GM12878 (cell line): ENCODE measurements around the gene PRG2. TPM values are rescaled to one million over a fixed set of nuclear protein-coding genes. Genes with fewer than 3 reads are reported as not detected.

Source experiments
- BACH1 ChIP-seq: fragments of 450-650 bp; IDR thresholded peaks from 2 replicates; pipeline ENCODE4 v1.6.1; 2017; ENCODE audit warnings: mild to moderate bottlenecking, borderline replicate concordance
- GABPA ChIP-seq: IDR thresholded peaks from 2 replicates; pipeline ENCODE4 v1.6.1; 2014; ENCODE audit warnings: antibody characterized with exemption, low read depth, mild to moderate bottlenecking, inconsistent platforms
- HDAC2 ChIP-seq: fragments of 200-600 bp; sonication (generic); IDR thresholded peaks from 2 replicates; pipeline ENCODE4 v1.6.1; 2017
- IKZF1 ChIP-seq: fragments of 450-650 bp; conservative IDR thresholded peaks from 2 replicates; pipeline ENCODE4 v1.6.1; 2017; ENCODE audit warnings: antibody characterized with exemption, mild to moderate bottlenecking
- IKZF2 ChIP-seq, 2 experiments: fragments of 450-650 bp; IDR thresholded peaks; 2 replicates each; pipeline ENCODE4 v1.6.1; 2017; ENCODE audit warnings: mild to moderate bottlenecking in 2 of 2, moderate library complexity in 2 of 2
- JUNB ChIP-seq: IDR thresholded peaks from 2 replicates; pipeline ENCODE4 v1.6.1; 2016; ENCODE audit warnings: antibody characterized with exemption, mild to moderate bottlenecking
- MYB ChIP-seq: fragments of 150-350 bp; IDR thresholded peaks from 2 replicates; pipeline ENCODE4 v1.6.1; 2014; ENCODE audit warnings: mild to moderate bottlenecking, low read depth, low read length, borderline replicate concordance
- NR2F1 ChIP-seq: fragments of 450-650 bp; conservative IDR thresholded peaks from 2 replicates; pipeline ENCODE4 v1.6.1; 2017; ENCODE audit warnings: mild to moderate bottlenecking
- POLR2A ChIP-seq: IDR thresholded peaks from 2 replicates; pipeline ENCODE4 v1.6.1; 2011; ENCODE audit warnings: low read depth, mild to moderate bottlenecking, low read length
- POLR2AphosphoS5 ChIP-seq: IDR thresholded peaks from 2 replicates; pipeline ENCODE4 v1.6.1; 2011; ENCODE audit warnings: mild to moderate bottlenecking, low read length, inconsistent platforms
- RELA ChIP-seq: fragments of 450-650 bp; IDR thresholded peaks from 2 replicates; pipeline ENCODE4 v1.8.0; 2014; ENCODE audit warnings: borderline replicate concordance; ENCODE audit not compliant: partially characterized antibody
- SIX5 ChIP-seq: IDR thresholded peaks from 2 replicates; pipeline ENCODE4 v1.6.1; 2011; ENCODE audit warnings: mild to moderate bottlenecking, low read depth, low read length, moderate library complexity; ENCODE audit not compliant: severe bottlenecking
- SRF ChIP-seq, 2 experiments: IDR thresholded peaks; 2 replicates each; pipeline ENCODE4 v1.6.1; 2011; ENCODE audit warnings: low read depth in 2 of 2, low read length in 2 of 2, mild to moderate bottlenecking in 1 of 2, moderate library complexity in 1 of 2
- TARDBP ChIP-seq: IDR thresholded peaks from 2 replicates; pipeline ENCODE4 v1.6.1; 2016; ENCODE audit warnings: borderline replicate concordance
- ZBED1 ChIP-seq: IDR thresholded peaks from 2 replicates; pipeline ENCODE4 v1.6.1; 2016; ENCODE audit warnings: borderline replicate concordance
- polyA plus RNA-seq, 11 experiments: library from polyadenylated mRNA; depleted of rRNA in 4 of 11; unstranded in 6 of 11; stranded (reverse) in 5 of 11; fragments of >200 nt; fragmentation: Nextera tagmentation in 4 of 11; fragmentation: Illumina TruSeq in 1 of 11; extraction: Ambion mirVana in 4 of 11; extraction: Trizol in 1 of 11; gene quantifications; 1 replicate in 1 of 11; 2 replicates in 10 of 11; pipeline versions ENCODE4 v1.2.1 to v1.2.3, GENCODE V29; 2011 to 2016; ENCODE audit warnings: inconsistent platforms in 2 of 11, missing spikeins in 2 of 11, low read depth in 1 of 11
- total RNA-seq, 4 experiments: library from RNA; depleted of rRNA in 3 of 4; stranded (reverse); fragments of >200 nt in 3 of 4; fragmentation: Illumina TruSeq in 1 of 4; extraction: Trizol in 1 of 4; gene quantifications; 2 replicates each; pipeline versions ENCODE4 v1.2.1 to v1.2.3, GENCODE V29; 2013 to 2021
- TF ChIP-seq, protein P1 (sequence below): fragments of 450-650 bp; IDR thresholded peaks from 2 replicates; pipeline ENCODE4 v1.6.1; 2016; ENCODE audit warnings: mild to moderate bottlenecking, moderate library complexity, borderline replicate concordance
- TF ChIP-seq, protein P2 (sequence below): fragments of 450-650 bp; IDR thresholded peaks from 2 replicates; pipeline ENCODE4 v1.6.1; 2016; ENCODE audit warnings: mild to moderate bottlenecking
- TF ChIP-seq, protein P3 (sequence below): IDR thresholded peaks from 2 replicates; pipeline ENCODE4 v1.6.1; 2012; ENCODE audit warnings: mild to moderate bottlenecking, low read depth, low read length

Gene PRG2
- total and polyA plus RNA-seq, 10 of the 15 experiments (the other 5 are each of a cell fraction or from before 2014, with no cell fraction given) = 0.10 to 1.7 (median 0.56) TPM; not detected in 2

DNA sequence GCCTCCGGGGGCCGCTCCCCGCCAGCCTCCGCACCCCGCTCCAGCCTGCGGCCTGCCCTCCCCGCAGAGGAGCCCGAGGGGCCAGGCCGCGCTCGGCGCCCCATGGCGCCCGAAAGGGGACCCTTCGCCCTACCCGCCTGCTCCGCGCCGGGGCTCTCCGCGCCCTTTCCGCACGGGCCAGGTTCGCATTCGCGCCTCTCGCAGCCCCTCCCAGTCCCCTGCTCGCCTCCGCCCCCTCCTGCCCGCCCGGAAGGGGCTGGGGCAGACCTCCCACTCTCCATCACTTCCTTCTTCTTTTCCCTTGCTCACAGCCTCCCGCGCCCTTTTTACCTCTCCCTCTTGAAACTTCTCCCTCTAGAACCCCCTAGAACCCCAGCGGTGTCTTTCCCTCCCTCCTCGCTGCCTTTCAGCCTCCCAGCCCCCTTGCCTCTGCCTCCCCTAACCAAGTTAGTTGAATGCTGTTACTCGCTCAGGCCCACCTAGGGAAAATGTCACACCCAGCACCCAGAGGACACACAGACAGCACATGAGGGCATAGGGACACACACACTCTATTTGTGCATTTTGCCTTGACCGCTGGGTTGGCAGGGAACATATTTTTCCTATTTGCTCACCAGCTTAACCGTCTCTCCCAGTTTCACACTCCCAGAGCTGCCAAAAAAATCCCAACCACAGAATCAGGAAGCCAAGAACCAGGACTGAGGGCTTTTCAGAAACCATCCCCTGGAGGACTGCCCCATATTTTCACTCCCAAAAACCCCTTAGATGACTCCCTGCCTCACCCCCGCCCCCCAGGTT lies 36.7 kb upstream of the PRG2 start, which contains the start of gene SLC43A3 (continued):
- TF ChIP-seq, protein P1, sequence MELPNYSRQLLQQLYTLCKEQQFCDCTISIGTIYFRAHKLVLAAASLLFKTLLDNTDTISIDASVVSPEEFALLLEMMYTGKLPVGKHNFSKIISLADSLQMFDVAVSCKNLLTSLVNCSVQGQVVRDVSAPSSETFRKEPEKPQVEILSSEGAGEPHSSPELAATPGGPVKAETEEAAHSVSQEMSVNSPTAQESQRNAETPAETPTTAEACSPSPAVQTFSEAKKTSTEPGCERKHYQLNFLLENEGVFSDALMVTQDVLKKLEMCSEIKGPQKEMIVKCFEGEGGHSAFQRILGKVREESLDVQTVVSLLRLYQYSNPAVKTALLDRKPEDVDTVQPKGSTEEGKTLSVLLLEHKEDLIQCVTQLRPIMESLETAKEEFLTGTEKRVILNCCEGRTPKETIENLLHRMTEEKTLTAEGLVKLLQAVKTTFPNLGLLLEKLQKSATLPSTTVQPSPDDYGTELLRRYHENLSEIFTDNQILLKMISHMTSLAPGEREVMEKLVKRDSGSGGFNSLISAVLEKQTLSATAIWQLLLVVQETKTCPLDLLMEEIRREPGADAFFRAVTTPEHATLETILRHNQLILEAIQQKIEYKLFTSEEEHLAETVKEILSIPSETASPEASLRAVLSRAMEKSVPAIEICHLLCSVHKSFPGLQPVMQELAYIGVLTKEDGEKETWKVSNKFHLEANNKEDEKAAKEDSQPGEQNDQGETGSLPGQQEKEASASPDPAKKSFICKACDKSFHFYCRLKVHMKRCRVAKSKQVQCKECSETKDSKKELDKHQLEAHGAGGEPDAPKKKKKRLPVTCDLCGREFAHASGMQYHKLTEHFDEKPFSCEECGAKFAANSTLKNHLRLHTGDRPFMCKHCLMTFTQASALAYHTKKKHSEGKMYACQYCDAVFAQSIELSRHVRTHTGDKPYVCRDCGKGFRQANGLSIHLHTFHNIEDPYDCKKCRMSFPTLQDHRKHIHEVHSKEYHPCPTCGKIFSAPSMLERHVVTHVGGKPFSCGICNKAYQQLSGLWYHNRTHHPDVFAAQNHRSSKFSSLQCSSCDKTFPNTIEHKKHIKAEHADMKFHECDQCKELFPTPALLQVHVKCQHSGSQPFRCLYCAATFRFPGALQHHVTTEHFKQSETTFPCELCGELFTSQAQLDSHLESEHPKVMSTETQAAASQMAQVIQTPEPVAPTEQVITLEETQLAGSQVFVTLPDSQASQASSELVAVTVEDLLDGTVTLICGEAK = peak; percentile 64; the same call in 1 of the 2 replicates
- TF ChIP-seq HDAC2 (no peak), RELA (peak; percentile 51), SRF (IDR thresholded peaks at IDR 0.05; ENCODE audit: low read depth in 2 of 2, low read length in 2 of 2) (no peak), ZBED1 (0 out of 2 replicates have a peak, but pooled peaks have one; percentile 14), BACH1 (peak; percentile 67), TARDBP (no peak), IKZF2 (IDR thresholded peaks at IDR 0.05) (peak; percentile 54 to 65; a peak in 3 of 4 replicates), IKZF1 (peak; percentile 48), POLR2A (peak; percentile 90), NR2F1 (peak; percentile 60), MYB (no peak), JUNB (no peak), POLR2AphosphoS5 (peak; percentile 89), SIX5 (no peak), GABPA (peak; percentile 71)
- TF ChIP-seq, protein P2, sequence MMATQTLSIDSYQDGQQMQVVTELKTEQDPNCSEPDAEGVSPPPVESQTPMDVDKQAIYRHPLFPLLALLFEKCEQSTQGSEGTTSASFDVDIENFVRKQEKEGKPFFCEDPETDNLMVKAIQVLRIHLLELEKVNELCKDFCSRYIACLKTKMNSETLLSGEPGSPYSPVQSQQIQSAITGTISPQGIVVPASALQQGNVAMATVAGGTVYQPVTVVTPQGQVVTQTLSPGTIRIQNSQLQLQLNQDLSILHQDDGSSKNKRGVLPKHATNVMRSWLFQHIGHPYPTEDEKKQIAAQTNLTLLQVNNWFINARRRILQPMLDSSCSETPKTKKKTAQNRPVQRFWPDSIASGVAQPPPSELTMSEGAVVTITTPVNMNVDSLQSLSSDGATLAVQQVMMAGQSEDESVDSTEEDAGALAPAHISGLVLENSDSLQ = no peak
- TF ChIP-seq, protein P3, sequence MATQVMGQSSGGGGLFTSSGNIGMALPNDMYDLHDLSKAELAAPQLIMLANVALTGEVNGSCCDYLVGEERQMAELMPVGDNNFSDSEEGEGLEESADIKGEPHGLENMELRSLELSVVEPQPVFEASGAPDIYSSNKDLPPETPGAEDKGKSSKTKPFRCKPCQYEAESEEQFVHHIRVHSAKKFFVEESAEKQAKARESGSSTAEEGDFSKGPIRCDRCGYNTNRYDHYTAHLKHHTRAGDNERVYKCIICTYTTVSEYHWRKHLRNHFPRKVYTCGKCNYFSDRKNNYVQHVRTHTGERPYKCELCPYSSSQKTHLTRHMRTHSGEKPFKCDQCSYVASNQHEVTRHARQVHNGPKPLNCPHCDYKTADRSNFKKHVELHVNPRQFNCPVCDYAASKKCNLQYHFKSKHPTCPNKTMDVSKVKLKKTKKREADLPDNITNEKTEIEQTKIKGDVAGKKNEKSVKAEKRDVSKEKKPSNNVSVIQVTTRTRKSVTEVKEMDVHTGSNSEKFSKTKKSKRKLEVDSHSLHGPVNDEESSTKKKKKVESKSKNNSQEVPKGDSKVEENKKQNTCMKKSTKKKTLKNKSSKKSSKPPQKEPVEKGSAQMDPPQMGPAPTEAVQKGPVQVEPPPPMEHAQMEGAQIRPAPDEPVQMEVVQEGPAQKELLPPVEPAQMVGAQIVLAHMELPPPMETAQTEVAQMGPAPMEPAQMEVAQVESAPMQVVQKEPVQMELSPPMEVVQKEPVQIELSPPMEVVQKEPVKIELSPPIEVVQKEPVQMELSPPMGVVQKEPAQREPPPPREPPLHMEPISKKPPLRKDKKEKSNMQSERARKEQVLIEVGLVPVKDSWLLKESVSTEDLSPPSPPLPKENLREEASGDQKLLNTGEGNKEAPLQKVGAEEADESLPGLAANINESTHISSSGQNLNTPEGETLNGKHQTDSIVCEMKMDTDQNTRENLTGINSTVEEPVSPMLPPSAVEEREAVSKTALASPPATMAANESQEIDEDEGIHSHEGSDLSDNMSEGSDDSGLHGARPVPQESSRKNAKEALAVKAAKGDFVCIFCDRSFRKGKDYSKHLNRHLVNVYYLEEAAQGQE = 0 out of 2 replicates have a peak, but pooled peaks have one; percentile 33
